ENCODE measurements around the gene SOX8.

DNA sequence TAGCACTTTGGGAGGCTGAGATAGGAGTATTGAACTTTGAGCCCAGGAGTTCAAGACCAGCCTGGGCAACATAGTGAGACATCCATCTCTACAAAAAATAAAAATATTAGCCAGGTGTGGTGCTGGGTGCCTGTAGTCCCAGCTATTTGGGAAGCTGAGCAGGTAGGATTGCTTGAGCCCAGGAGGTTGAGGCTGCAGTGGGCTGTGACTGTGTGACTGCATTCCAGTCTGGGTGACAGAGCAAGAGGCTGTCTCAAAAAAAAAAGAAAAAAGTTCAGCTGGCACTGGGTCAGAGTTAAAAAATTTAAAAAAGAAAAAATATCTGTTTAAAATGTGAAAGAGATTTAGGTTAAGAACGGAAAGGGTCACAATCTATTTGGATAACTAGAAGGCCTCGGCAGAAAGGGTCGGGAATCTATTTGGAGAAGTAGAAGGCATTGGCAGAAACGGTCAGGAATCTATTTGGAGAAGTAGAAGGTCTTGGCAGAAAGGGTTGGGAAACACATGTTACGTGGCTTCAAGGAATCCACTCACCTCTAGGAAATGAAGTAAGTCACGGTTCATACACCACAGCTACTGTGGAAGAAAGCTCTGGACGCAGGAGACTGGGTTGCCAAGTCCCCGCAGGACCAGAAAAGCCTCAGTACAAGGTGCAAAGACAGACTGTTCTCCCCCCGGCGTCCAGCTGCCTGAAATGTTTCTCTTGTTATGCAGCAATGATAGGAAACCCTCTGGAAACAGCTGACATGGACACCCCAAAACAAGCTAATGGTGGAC, 36.1 kb upstream of the SOX8 start:
- TF ChIP-seq SUZ12 (IDR thresholded peaks at IDR 0.05; ENCODE audit: extremely low read depth, insufficient read depth, insufficient read length) (no peak), YY1 (IDR thresholded peaks at IDR 0.05; ENCODE audit: insufficient read depth, insufficient read length) (no peak)
